Body of pancreas (tissue), 4 donors: ENCODE results near the gene GNAS-AS1. TPM values are rescaled to one million over a fixed set of nuclear protein-coding genes. Genes with fewer than 3 reads are reported as not detected.

ENCODE experiments used
- ATAC-seq: fragments of 150-250 bp; one replicate; pipeline ENCODE4 v1.9.1; 2016
- DNase-seq, 4 donors: peaks; one replicate each; pipeline ENCODE4 v3.0.0-alpha.2; 2019
- H3K27ac ChIP-seq, 4 donors: fragments of 200-600 bp; sonication (generic); 1 replicate in 3 of 4; 2 replicates in 1 of 4; pipeline versions ENCODE4 v1.5.1 to v1.6.1; 2016 to 2019; ENCODE audit warnings: mild to moderate bottlenecking in 1 of 4, mixed read lengths in 1 of 4, moderate library complexity in 1 of 4
- H3K27me3 ChIP-seq, 2 donors: fragments of 200-600 bp; sonication (generic); one replicate each; pipeline ENCODE4 v1.6.0; 2016; ENCODE audit warnings: mild to moderate bottlenecking in 1 of 2
- H3K36me3 ChIP-seq, 2 donors: fragments of 200-600 bp; sonication (generic); replicated peaks in 1 of 2; 2 replicates each; pipeline ENCODE4 v1.5.1; 2016; ENCODE audit warnings: low read depth in 2 of 2; ENCODE audit not compliant: insufficient read depth in 1 of 2
- H3K4me1 ChIP-seq: fragments of 200-600 bp; sonication (generic); one replicate; pipeline ENCODE4 v1.6.0; 2016
- H3K4me3 ChIP-seq, 2 donors: fragments of 200-600 bp; sonication (generic); 1 replicate in 1 of 2; 2 replicates in 1 of 2; pipeline ENCODE4 v1.5.1; 2016 to 2019
- H3K9me3 ChIP-seq, 3 donors: fragments of 200-600 bp; sonication (generic); 1 replicate in 2 of 3; 2 replicates in 1 of 3; pipeline ENCODE4 v1.5.1; 2016
- POLR2A ChIP-seq, 3 donors: fragments of 450-650 bp; IDR thresholded peaks; one replicate each; pipeline ENCODE4 v1.6.1; 2016; ENCODE audit warnings: antibody characterized with exemption in 3 of 3, mild to moderate bottlenecking in 2 of 3
- WGBS, 2 donors: methylation state at CpG; one replicate each; pipeline ENCODE4 v1.1.5; 2017; 5-methylcytosine and 5-hydroxymethylcytosine counted together
- intact Hi-C: fragments of 100-400 bp; cut with DNase I; formaldehyde crosslinking; loops from one replicate; pipeline ENCODE4 v1.15.1; 2023
- total RNA-seq, 2 donors: library from RNA; depleted of rRNA; stranded (reverse); fragments of >200 nt; gene quantifications; one replicate each; pipeline ENCODE4 v1.1.0, GENCODE V29; 2016
- TF ChIP-seq, protein P1 (sequence below), 7 experiments: fragments of 450-650 bp in 4 of 7; fragments of 200-600 bp in 3 of 7; sonication (generic) in 3 of 7; IDR thresholded peaks; one replicate each; pipeline ENCODE4 v1.5.1; 2016 to 2019; ENCODE audit warnings: antibody characterized with exemption in 7 of 7

GNAS-AS1 gene
- total RNA-seq, 2 donors from 2014 or later: 1.0 to 3.0 TPM

DNA sequence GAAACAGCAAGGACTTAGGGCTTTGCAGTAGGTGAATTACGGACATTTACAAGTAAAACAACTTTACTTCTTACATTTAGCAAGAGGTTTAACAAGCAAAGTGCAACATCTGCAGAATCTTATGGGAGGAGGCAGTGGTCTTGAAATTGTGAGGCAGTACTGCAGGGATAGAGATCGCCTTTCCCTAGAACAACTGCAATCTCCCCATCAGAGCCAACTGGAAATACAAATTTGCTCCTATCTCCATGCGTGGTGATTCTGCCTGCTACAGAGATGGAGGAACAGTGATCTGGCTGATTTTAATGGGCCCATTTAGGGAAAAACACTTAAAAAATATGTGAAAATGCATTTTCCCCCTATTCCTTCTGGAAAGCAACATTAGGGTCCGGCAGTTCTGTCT, 27.7 kb upstream of the GNAS-AS1 start:
- intact Hi-C loops: no loop called here
- H3K9me3 ChIP-seq: no peaks in the 10 kb centered on the region
- H3K4me1 ChIP-seq: no peaks in the 10 kb centered on the region
- 77 to 82% methylated on average over 4 of the region's 4 CpGs for WGBS, 2 donors
- H3K27ac ChIP-seq: no peak overlapping the region
- ATAC-seq (no peak), DNase-seq (no peak)
- H3K36me3 ChIP-seq: no peaks in the 10 kb centered on the region
- no peaks in the 10 kb centered on the region for H3K27me3 ChIP-seq
- no peak overlapping the region for H3K4me3 ChIP-seq
- TF ChIP-seq, protein P1, sequence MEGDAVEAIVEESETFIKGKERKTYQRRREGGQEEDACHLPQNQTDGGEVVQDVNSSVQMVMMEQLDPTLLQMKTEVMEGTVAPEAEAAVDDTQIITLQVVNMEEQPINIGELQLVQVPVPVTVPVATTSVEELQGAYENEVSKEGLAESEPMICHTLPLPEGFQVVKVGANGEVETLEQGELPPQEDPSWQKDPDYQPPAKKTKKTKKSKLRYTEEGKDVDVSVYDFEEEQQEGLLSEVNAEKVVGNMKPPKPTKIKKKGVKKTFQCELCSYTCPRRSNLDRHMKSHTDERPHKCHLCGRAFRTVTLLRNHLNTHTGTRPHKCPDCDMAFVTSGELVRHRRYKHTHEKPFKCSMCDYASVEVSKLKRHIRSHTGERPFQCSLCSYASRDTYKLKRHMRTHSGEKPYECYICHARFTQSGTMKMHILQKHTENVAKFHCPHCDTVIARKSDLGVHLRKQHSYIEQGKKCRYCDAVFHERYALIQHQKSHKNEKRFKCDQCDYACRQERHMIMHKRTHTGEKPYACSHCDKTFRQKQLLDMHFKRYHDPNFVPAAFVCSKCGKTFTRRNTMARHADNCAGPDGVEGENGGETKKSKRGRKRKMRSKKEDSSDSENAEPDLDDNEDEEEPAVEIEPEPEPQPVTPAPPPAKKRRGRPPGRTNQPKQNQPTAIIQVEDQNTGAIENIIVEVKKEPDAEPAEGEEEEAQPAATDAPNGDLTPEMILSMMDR (IDR thresholded peaks at IDR 0.05): no peak

DNA sequence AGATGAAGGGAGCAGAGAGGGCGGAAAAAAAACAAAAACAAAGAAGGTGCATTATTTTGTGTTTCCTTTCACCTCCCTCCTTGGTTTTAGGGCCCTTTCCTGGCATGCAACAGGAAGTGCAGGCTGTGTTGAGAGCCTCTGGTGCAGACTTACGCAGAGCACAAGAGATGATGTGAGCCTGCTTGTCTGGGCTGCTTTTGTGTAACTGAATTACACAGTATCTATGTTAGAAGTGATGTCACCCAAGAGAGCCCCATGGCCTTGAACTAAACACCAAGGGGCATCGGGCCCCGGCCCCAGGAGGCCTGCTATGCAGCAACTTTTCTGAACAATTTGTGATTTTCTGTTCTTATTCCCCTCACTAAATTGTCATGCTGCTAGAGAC, 27.3 kb upstream of the GNAS-AS1 start:
- Histone ChIP-seq H3K27me3 (no peaks in the 10 kb centered on the region), H3K4me3 (no peak overlapping the region), H3K9me3 (no peaks in the 10 kb centered on the region), H3K27ac (no peak overlapping the region), H3K4me1 (no peaks in the 10 kb centered on the region), H3K36me3 (no peaks in the 10 kb centered on the region)
- ATAC-seq (no peak), DNase-seq (no peak)
- TF ChIP-seq, protein P1 (IDR thresholded peaks at IDR 0.05): no peak
- TF ChIP-seq POLR2A (IDR thresholded peaks at IDR 0.05): no peak
- intact Hi-C loops: no loop called here
- 69 to 78% methylated on average over 4 of the region's 4 CpGs for WGBS, 2 donors

DNA sequence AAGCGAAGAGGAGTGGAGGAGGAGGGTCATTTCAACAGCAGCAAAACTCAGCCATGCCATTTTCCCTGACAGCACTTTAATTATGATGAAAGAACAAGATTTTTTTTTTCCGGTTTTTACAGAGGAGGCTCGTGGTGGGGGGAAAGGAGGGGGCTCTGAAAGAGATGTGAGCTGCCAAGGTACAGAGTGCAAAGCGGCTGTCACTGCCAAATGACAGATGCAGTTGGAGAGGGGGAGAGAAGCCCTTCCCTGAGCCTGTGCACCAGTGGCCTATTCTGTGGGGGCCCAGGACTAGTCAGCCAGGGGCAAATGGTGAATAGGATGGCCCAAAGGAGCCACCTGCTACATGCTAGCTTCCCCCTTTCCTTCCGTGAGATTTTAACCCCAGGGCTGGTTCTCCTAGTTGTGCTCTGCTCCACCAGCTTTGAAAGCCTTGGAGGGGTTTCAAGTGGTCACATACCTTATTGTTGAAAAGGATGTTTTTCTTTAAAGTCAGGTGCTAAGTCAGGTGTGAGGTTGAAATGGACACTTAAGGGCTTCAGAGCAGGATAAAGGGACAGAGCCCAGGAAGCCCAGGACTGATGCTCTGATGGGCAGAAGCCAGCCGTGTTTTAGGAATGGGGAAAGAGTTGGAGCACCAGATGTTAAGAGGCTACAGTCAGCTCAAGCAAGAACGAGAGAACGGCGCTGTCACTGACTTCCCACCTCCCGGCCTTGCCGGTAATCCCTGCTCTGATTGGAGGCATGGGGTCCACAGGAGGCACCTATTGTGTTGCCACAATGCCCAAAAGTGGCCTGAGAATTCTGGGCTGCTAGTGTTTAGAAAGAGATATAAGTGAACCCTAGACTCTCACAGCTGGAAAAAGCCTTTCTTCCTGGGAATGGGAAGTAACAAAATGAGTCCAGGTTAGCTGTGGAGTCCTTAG, 26.6 kb upstream of the GNAS-AS1 start:
- Histone ChIP-seq H3K4me1 (no peaks in the 10 kb centered on the region), H3K27me3 (no peaks in the 10 kb centered on the region), H3K36me3 (no peaks in the 10 kb centered on the region), H3K4me3 (no peak overlapping the region), H3K9me3 (no peaks in the 10 kb centered on the region), H3K27ac (no peak overlapping the region)
- no peak for ATAC-seq
- DNase-seq: no peak
- 71 to 72% methylated on average over 11 of the region's 11 CpGs for WGBS, 2 donors
- intact Hi-C loops: no loop called here
- TF ChIP-seq, protein P1 (IDR thresholded peaks at IDR 0.05): no peak
- no peak for TF ChIP-seq POLR2A (IDR thresholded peaks at IDR 0.05)

DNA sequence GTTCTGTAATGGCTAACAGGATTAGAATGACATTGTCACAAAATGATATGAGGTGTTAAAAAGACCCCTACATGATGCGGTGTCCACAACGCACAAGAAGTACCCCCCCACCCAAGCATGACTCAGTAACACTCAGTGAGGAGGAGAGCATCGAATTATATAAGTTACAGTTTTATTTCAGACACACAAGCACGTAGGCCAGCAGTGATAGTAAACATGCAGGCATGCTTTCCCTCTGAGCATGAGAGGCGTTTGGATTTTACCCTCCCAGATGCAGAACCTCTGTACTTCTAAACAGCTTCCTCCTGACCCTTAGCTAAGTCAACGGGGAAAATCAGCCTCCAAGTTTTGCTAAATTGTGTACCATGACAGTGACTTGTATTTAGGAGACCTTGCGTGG, 25.7 kb upstream of the GNAS-AS1 start:
- Histone ChIP-seq H3K27me3 (no peaks in the 10 kb centered on the region), H3K36me3 (no peaks in the 10 kb centered on the region), H3K9me3 (no peaks in the 10 kb centered on the region), H3K4me1 (no peaks in the 10 kb centered on the region), H3K27ac (no peak overlapping the region), H3K4me3 (no peak overlapping the region)
- WGBS, 2 donors: 74 to 81% methylated on average over 7 of the region's 7 CpGs
- TF ChIP-seq, protein P1 (IDR thresholded peaks at IDR 0.05): no peak
- TF ChIP-seq POLR2A (IDR thresholded peaks at IDR 0.05): no peak
- DNase-seq (no peak), ATAC-seq (no peak)
- intact Hi-C loops: no loop called here
